Cardiac muscle cell (in vitro differentiated cells and primary cell): ENCODE data around the gene SNX13. TPM values are rescaled to one million over a fixed set of nuclear protein-coding genes. Genes with fewer than 3 reads are reported as not detected.

ENCODE experiments used
- DNase-seq, 2 donors: peaks; one replicate each; pipeline versions ENCODE4 v3.0.0 to v3.0.0-alpha.2; 2010 to 2017; ENCODE audit warnings: low read depth in 1 of 2, low spot score in 1 of 2
- H3K27ac ChIP-seq: fragments of 200-600 bp; sonication (generic); 2 replicates; pipeline ENCODE4 v1.5.1; 2016
- H3K27me3 ChIP-seq: fragments of 200-600 bp; sonication (generic); 2 replicates; pipeline ENCODE4 v1.6.0; 2016; ENCODE audit warnings: control low read depth
- H3K36me3 ChIP-seq: fragments of 200-600 bp; sonication (generic); 2 replicates; pipeline ENCODE4 v1.5.1; 2016; ENCODE audit warnings: control low read depth
- H3K4me1 ChIP-seq: fragments of 200-600 bp; sonication (generic); 2 replicates; pipeline ENCODE4 v1.8.1; 2017; ENCODE audit warnings: low read depth, mild to moderate bottlenecking, mixed run types
- H3K4me3 ChIP-seq: fragments of 200-600 bp; sonication (generic); 2 replicates; pipeline ENCODE4 v1.5.1; 2016; ENCODE audit warnings: mild to moderate bottlenecking
- H3K9me3 ChIP-seq: fragments of 200-600 bp; sonication (generic); 2 replicates; pipeline ENCODE4 v1.5.1; 2017; ENCODE audit warnings: low read depth, mild to moderate bottlenecking, control low read depth
- polyA plus RNA-seq: library from polyadenylated mRNA; unstranded; fragments of >200 nt; fragmentation: Nextera tagmentation; extraction: Ambion mirVana; gene quantifications from 2 replicates; pipeline ENCODE4 v1.2.1, GENCODE V29; 2016
- total RNA-seq: library from RNA; depleted of rRNA; stranded (reverse); fragments of >200 nt; gene quantifications from 2 replicates; pipeline ENCODE4 v1.2.3, GENCODE V29; 2016
- TF ChIP-seq, protein P1 (sequence below): IDR thresholded peaks from 2 replicates; pipeline ENCODE4 v1.5.1; 2012; ENCODE audit warnings: low read depth, mild to moderate bottlenecking, low read length

SNX13 gene
- total and polyA plus RNA-seq, 2 experiments from 2014 or later: 11.0 to 86.8 TPM

GRCh38 chr7:17946591-17946990 is 6.3 kb upstream of the SNX13 start:
- TF ChIP-seq, protein P1, sequence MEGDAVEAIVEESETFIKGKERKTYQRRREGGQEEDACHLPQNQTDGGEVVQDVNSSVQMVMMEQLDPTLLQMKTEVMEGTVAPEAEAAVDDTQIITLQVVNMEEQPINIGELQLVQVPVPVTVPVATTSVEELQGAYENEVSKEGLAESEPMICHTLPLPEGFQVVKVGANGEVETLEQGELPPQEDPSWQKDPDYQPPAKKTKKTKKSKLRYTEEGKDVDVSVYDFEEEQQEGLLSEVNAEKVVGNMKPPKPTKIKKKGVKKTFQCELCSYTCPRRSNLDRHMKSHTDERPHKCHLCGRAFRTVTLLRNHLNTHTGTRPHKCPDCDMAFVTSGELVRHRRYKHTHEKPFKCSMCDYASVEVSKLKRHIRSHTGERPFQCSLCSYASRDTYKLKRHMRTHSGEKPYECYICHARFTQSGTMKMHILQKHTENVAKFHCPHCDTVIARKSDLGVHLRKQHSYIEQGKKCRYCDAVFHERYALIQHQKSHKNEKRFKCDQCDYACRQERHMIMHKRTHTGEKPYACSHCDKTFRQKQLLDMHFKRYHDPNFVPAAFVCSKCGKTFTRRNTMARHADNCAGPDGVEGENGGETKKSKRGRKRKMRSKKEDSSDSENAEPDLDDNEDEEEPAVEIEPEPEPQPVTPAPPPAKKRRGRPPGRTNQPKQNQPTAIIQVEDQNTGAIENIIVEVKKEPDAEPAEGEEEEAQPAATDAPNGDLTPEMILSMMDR: no peak
- Histone ChIP-seq H3K27ac (no peak overlapping the region), H3K27me3 (no peaks in the 10 kb centered on the region), H3K9me3 (no peaks in the 10 kb centered on the region), H3K36me3 (no peaks in the 10 kb centered on the region), H3K4me3 (no peak overlapping the region), H3K4me1 (no peaks in the 10 kb centered on the region)
- DNase-seq: no peak

GRCh38 chr7:17944720-17945119 is 4.4 kb upstream of the SNX13 start:
- no peak overlapping the region for H3K27ac ChIP-seq
- no peak for DNase-seq
- no peaks in the 10 kb centered on the region for H3K36me3 ChIP-seq
- H3K4me1 ChIP-seq: no peaks in the 10 kb centered on the region
- TF ChIP-seq, protein P1: no peak
- no peaks in the 10 kb centered on the region for H3K27me3 ChIP-seq
- no peaks in the 10 kb centered on the region for H3K9me3 ChIP-seq
- H3K4me3 ChIP-seq: no peak overlapping the region

DNA sequence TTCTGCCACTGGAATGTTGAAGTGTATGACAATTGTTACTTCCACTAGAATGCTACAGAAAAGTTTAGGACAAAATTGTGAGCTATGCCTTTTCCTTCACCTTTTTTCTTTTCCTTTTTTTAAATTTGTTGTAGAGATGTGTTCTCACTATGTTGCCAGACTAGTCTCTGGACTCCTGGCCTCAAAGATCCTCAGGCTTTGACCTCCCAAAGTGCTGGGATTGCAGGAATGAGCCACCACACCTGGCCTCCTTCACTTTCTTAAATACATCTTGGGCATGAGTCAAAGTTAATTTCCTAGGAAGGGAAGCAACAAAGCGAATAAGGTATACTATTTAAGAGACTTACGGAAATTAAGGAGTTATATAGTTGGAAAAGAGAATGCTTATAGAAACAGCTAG is 2.7 kb upstream of the SNX13 start:
- DNase-seq: no peak
- H3K36me3 ChIP-seq: no peaks in the 10 kb centered on the region
- TF ChIP-seq, protein P1: no peak
- peaks cover 8% of the 10 kb centered on the region for H3K4me1 ChIP-seq
- H3K4me3 ChIP-seq: no peak overlapping the region
- H3K27me3 ChIP-seq: no peaks in the 10 kb centered on the region
- H3K9me3 ChIP-seq: no peaks in the 10 kb centered on the region
- no peak overlapping the region for H3K27ac ChIP-seq

DNA sequence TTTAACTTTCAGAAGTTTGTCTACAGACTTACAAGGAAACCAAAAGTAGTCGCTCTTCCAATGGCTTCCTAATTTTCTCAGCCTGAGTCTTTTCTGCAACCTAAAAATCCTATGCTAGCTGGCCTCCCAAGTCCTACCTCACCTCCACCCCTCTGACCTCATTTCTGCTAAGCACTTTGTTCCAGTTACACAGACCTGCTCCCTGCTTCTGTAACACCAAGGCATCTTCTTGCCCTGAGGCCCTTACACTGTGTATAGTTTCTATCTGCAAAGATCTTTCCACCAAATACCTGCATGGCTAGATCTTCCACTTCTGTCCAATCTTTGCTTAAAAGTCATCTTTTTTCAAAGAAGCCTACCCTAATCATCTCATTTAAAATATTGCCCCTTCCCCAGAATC is 1.9 kb upstream of the SNX13 start:
- no peaks in the 10 kb centered on the region for H3K36me3 ChIP-seq
- no peak overlapping the region for H3K4me3 ChIP-seq
- TF ChIP-seq, protein P1: no peak

GRCh38 chr7:17940951-17941431 is 697 bp upstream of the SNX13 start:
- H3K4me3 ChIP-seq: peak overlapping the region; percentile 54
- TF ChIP-seq, protein P1: no peak
- H3K27me3 ChIP-seq: no peaks in the 10 kb centered on the region
- H3K4me1 ChIP-seq: peaks cover 14% of the 10 kb centered on the region
- DNase-seq: peak in 1 of 2 donors; percentile 7
- no peaks in the 10 kb centered on the region for H3K36me3 ChIP-seq
- peak overlapping the region; percentile 97 for H3K27ac ChIP-seq
- H3K9me3 ChIP-seq: no peaks in the 10 kb centered on the region

More for the DNA sequence above, 1.9 kb upstream of the SNX13 start:
- H3K4me1 ChIP-seq: peaks cover 14% of the 10 kb centered on the region
- no peak overlapping the region for H3K27ac ChIP-seq
- no peaks in the 10 kb centered on the region for H3K9me3 ChIP-seq
- no peak for DNase-seq
- no peaks in the 10 kb centered on the region for H3K27me3 ChIP-seq
